Astrocyte (in vitro differentiated cells and primary cell): ENCODE results near the gene DNAJC15. TPM values are rescaled to one million over a fixed set of nuclear protein-coding genes. Genes with fewer than 3 reads are reported as not detected.
"Not testable (repeated sequence)": the region's sequence is repeated elsewhere in the genome, so short reads cannot be mapped to it uniquely, and the experiment has no call there.

Source experiments
- DNase-seq: peaks from one replicate; pipeline ENCODE4 v3.0.0-alpha.2; 2010; ENCODE audit warnings: low read depth
- FAIRE-seq: peaks from 2 replicates; lab custom pipeline; 2011; peaks lifted over from hg19 to GRCh38; lab: Jason Lieb, UNC
- H2AFZ ChIP-seq: 2 replicates; pipeline ENCODE4 v1.6.0; 2012; ENCODE audit warnings: low read depth, low read length, inconsistent platforms
- H3K27ac ChIP-seq: 2 replicates; pipeline ENCODE4 v1.5.1; 2011; ENCODE audit warnings: low read depth, low read length, inconsistent platforms
- H3K27me3 ChIP-seq: 2 replicates; pipeline ENCODE4 v1.6.0; 2011; ENCODE audit warnings: low read length, inconsistent platforms; ENCODE audit not compliant: insufficient read depth
- H3K36me3 ChIP-seq: 2 replicates; pipeline ENCODE4 v1.5.1; 2011; ENCODE audit warnings: low read length, inconsistent platforms; ENCODE audit not compliant: insufficient read depth
- H3K4me1 ChIP-seq: 2 replicates; pipeline ENCODE4 v1.5.1; 2011; ENCODE audit warnings: low read length, inconsistent platforms; ENCODE audit not compliant: insufficient read depth
- H3K4me2 ChIP-seq: 2 replicates; pipeline ENCODE4 v1.6.0; 2012; ENCODE audit warnings: low read length, inconsistent platforms
- H3K4me3 ChIP-seq: 2 replicates; pipeline ENCODE4 v1.5.1; 2011; ENCODE audit warnings: low read depth, mild to moderate bottlenecking, low read length, inconsistent platforms; ENCODE audit not compliant: insufficient read depth
- H3K79me2 ChIP-seq: 2 replicates; pipeline ENCODE4 v1.6.0; 2012; ENCODE audit warnings: mild to moderate bottlenecking, low read length, inconsistent platforms; ENCODE audit not compliant: insufficient read depth
- H3K9ac ChIP-seq: 2 replicates; pipeline ENCODE4 v1.6.0; 2012; ENCODE audit warnings: mild to moderate bottlenecking, low read length, inconsistent platforms
- H3K9me3 ChIP-seq: 2 replicates; pipeline ENCODE4 v1.5.1; 2012; ENCODE audit warnings: low read depth, mild to moderate bottlenecking, low read length, inconsistent platforms; ENCODE audit not compliant: insufficient read depth
- H4K20me1 ChIP-seq: 2 replicates; pipeline ENCODE4 v1.6.0; 2012; ENCODE audit warnings: low read length, inconsistent platforms; ENCODE audit not compliant: insufficient read depth
- H3K27ac Mint-ChIP-seq: one replicate; pipeline ENCODE4 v1.8.0; 2021; ENCODE audit warnings: mild to moderate bottlenecking, mixed read lengths; ENCODE audit not compliant: unreplicated experiment
- H3K27me3 Mint-ChIP-seq: one replicate; pipeline ENCODE4 v1.8.0; 2021; ENCODE audit warnings: low read depth, mixed read lengths; ENCODE audit not compliant: unreplicated experiment
- H3K36me3 Mint-ChIP-seq: one replicate; pipeline ENCODE4 v1.8.0; 2021; ENCODE audit warnings: low read depth, mixed read lengths; ENCODE audit not compliant: unreplicated experiment
- H3K4me1 Mint-ChIP-seq: one replicate; pipeline ENCODE4 v1.8.0; 2021; ENCODE audit warnings: low read depth, mixed read lengths; ENCODE audit not compliant: unreplicated experiment
- H3K4me3 Mint-ChIP-seq: one replicate; pipeline ENCODE4 v1.8.0; 2021; ENCODE audit warnings: mild to moderate bottlenecking, moderate library complexity, mixed read lengths; ENCODE audit not compliant: unreplicated experiment
- H3K9me3 Mint-ChIP-seq: one replicate; pipeline ENCODE4 v1.8.0; 2021; ENCODE audit warnings: mild to moderate bottlenecking, mixed read lengths; ENCODE audit not compliant: unreplicated experiment
- CTCF ChIP-seq: IDR thresholded peaks from 2 replicates; pipeline ENCODE4 v1.5.1; 2011; ENCODE audit warnings: low read depth, mild to moderate bottlenecking, inconsistent platforms, low read length, moderate library complexity; ENCODE audit not compliant: insufficient read depth
- EZH2 ChIP-seq: IDR thresholded peaks from 2 replicates; pipeline ENCODE4 v1.6.1; 2012; ENCODE audit warnings: mild to moderate bottlenecking, low read length, inconsistent platforms; ENCODE audit not compliant: insufficient read depth
- total RNA-seq: library from RNA; stranded (reverse); gene quantifications from 2 replicates; pipeline ENCODE4 v1.2.1, GENCODE V29; 2021

Gene DNAJC15
- total RNA-seq, 1 donor from 2014 or later = 13.8 TPM

GRCh38 chr13:43057653-43058317 lies 34.4 kb downstream of the DNAJC15 start:
- Mint-ChIP-seq H3K36me3 (peaks cover 2% of the 10 kb centered on the region), H3K27ac (no peak overlapping the region), H3K9me3 (peaks cover 5% of the 10 kb centered on the region), H3K4me3 (no peak overlapping the region), H3K4me1 (peaks cover 52% of the 10 kb centered on the region), H3K27me3 (no peaks in the 10 kb centered on the region)
- H3K79me2 ChIP-seq = peaks cover 38% of the 10 kb centered on the region
- DNase-seq (peak; percentile 55), FAIRE-seq (no peak)
- no peak overlapping the region for H3K4me3 ChIP-seq
- H3K4me1 ChIP-seq = peaks cover 23% of the 10 kb centered on the region
- peak overlapping the region; percentile 57 for H3K27ac ChIP-seq
- no peak overlapping the region for H2AFZ ChIP-seq
- no peaks in the 10 kb centered on the region for H4K20me1 ChIP-seq
- no peak for TF ChIP-seq EZH2
- TF ChIP-seq CTCF = no peak
- H3K4me2 ChIP-seq = peak overlapping the region; percentile 80
- H3K9me3 ChIP-seq = no peaks in the 10 kb centered on the region
- peak overlapping the region; percentile 44 for H3K9ac ChIP-seq
- H3K27me3 ChIP-seq = no peaks in the 10 kb centered on the region
- H3K36me3 ChIP-seq = no peaks in the 10 kb centered on the region

- Mint-ChIP-seq H3K4me1 (peaks cover 52% of the 10 kb centered on the region), H3K27ac (no peak overlapping the region), H3K9me3 (peaks cover 5% of the 10 kb centered on the region), H3K36me3 (peaks cover 2% of the 10 kb centered on the region), H3K27me3 (no peaks in the 10 kb centered on the region), H3K4me3 (no peak overlapping the region)
- peak overlapping the region; percentile 44 for H3K9ac ChIP-seq
- H3K27me3 ChIP-seq = no peaks in the 10 kb centered on the region
- FAIRE-seq = peak; percentile 43
- H3K4me1 ChIP-seq = peaks cover 23% of the 10 kb centered on the region
- H3K9me3 ChIP-seq = no peaks in the 10 kb centered on the region
- no peak for TF ChIP-seq EZH2
- no peak for TF ChIP-seq CTCF
- DNase-seq = peak; percentile 59
- peaks cover 35% of the 10 kb centered on the region for H3K79me2 ChIP-seq
- no peak overlapping the region for H2AFZ ChIP-seq
- H3K4me2 ChIP-seq = peak overlapping the region; percentile 80
- H3K27ac ChIP-seq = peak overlapping the region; percentile 57
- H3K4me3 ChIP-seq = no peak overlapping the region
- H3K36me3 ChIP-seq = no peaks in the 10 kb centered on the region
- H4K20me1 ChIP-seq = no peaks in the 10 kb centered on the region
Measured at GRCh38 chr13:43058318-43058674, 34.9 kb downstream of the DNAJC15 start.

GRCh38 chr13:43058831-43059230 lies 35.4 kb downstream of the DNAJC15 start:
- no peak overlapping the region for H3K4me3 Mint-ChIP-seq
- TF ChIP-seq EZH2 = no peak
- no peak for TF ChIP-seq CTCF
- Histone ChIP-seq H3K27me3 (no peaks in the 10 kb centered on the region), H3K4me2 (peak overlapping the region; percentile 80), H3K9ac (peak overlapping the region; percentile 44), H2AFZ (no peak overlapping the region), H4K20me1 (no peaks in the 10 kb centered on the region), H3K4me1 (peaks cover 21% of the 10 kb centered on the region), H3K4me3 (no peak overlapping the region), H3K27ac (peak overlapping the region; percentile 57), H3K79me2 (peaks cover 30% of the 10 kb centered on the region), H3K9me3 (no peaks in the 10 kb centered on the region), H3K36me3 (no peaks in the 10 kb centered on the region)
- H3K9me3 Mint-ChIP-seq = peaks cover 5% of the 10 kb centered on the region
- no peak overlapping the region for H3K27ac Mint-ChIP-seq
- peak; percentile 38 for DNase-seq
- peaks cover 3% of the 10 kb centered on the region for H3K36me3 Mint-ChIP-seq
- peaks cover 52% of the 10 kb centered on the region for H3K4me1 Mint-ChIP-seq
- no peaks in the 10 kb centered on the region for H3K27me3 Mint-ChIP-seq
- no peak for FAIRE-seq

- Histone ChIP-seq H3K79me2 (peaks cover 25% of the 10 kb centered on the region), H3K4me1 (peaks cover 13% of the 10 kb centered on the region)
- H2AFZ ChIP-seq, DNase-seq, H3K36me3 Mint-ChIP-seq, H3K27me3 ChIP-seq, H3K27ac ChIP-seq, H3K36me3 ChIP-seq, FAIRE-seq, H3K4me3 Mint-ChIP-seq, H3K9me3 ChIP-seq, H3K4me2 ChIP-seq, H4K20me1 ChIP-seq, H3K9ac ChIP-seq, H3K4me3 ChIP-seq, H3K27me3 Mint-ChIP-seq, H3K9me3 Mint-ChIP-seq: not testable (repeated sequence)
- peak overlapping the region; percentile 29 for H3K27ac Mint-ChIP-seq
- H3K4me1 Mint-ChIP-seq = peaks cover 52% of the 10 kb centered on the region
Measured at GRCh38 chr13:43059779-43060178, 36.4 kb downstream of the DNAJC15 start.
